ENCODE data around the gene SYVN1. TPM values are rescaled to one million over a fixed set of nuclear protein-coding genes. Genes with fewer than 3 reads are reported as not detected.

The SYVN1 gene
- polyA plus RNA-seq, 1 donor: 41.1 TPM

DNA sequence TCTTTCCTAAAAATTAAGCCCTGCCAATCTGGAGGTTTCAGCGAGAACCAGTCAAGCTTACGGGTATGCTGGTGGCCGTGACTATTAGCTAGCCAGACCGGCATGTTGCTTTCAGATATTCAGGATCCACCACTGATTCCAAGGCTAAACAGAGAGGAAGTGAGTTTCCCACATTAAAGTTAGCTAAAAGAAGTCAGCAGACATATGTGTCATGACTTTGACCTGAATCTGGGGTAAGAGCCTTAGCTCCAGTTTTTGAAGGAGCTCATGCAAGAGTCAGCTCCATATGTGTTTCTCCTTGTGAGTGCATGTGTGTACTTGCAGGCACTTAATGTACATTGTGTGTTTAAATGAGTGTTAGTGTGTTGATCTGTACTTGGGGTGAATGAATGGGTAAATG is 48.9 kb downstream of the SYVN1 start:
- DNase-seq: no peak

DNA sequence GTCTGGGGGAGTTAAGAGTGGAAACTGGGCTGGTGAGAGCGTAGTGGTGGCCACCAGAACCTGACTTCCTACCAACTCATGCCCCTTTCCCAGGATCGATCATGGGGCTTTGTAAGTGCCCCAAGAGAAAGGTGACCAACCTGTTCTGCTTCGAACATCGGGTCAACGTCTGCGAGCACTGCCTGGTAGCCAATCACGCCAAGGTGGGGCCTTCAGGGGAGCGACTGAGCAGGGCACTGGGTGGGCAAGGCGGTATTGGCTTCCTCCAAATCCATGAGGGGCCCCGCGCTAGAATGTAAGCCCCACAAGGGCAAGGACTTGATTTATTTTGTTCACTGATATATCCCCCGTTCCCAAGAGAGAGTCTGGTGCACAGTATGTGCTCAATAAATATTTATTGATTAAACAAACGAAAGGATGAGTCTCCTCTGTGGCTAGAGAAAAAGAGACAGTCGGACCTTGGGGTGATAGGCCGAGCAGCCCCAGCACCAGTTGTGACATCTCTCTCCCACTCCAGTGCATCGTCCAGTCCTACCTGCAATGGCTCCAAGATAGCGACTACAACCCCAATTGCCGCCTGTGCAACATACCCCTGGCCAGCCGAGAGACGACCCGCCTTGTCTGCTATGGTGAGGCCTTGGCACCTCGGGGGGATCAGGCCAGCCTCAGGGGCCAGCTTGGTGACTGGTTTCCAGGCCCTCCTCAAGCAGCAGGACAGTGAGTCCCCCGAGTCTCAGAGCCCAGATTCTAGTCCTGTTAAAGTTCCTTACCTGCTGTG is 49.5 kb downstream of the SYVN1 start:
- DNase-seq: no peak

DNA sequence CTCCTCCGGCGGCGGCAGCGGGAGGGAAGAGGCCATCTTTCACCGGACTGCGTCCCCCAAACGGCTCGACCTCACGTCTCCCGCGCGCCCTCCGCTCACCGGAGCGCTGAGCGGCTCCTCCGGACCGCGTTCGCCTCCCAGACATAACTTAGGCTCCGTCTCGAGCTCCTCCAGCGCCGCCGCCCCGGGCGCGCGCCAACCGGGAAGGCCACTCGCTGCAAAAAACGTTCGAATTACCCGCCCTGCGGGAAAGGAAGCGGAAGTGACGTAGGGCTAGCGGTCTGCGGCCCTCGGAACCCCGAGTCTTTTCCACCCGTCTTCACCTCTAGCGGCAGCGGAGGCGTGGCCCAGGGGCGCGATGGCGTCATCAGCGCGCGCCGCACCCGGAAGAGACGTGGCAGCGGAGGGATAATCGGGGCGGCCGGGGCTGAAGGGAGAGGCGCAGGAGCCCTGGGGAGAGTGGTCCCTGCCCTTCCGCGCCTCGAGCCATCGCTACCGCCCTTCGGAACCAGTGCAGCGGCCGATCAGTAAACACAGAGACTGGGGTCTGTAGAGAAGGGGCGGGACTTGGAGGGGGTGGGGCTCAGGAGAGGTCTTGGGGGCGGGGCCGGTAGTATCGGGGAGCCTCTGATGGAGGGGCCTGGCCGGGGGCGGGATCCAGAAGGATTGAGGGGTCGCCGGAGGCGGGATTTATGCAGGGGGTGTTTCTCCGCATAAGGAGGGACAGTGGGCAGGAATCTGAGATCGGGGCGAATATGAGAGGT is 50.3 kb downstream of the SYVN1 start, which contains the start of the genes CDCA5 and ZFPL1:
Gene CDCA5, minus strand, starts transcription at position 207 of the 764 bp plus-strand sequence. Its CDS starts 62 bp downstream, at position 145.
Gene ZFPL1, plus strand, starts transcription at position 389 of the 764 bp plus-strand sequence. CDS start 477 bp downstream, outside the sequence.
- DNase-seq: peak; percentile 96

DNA sequence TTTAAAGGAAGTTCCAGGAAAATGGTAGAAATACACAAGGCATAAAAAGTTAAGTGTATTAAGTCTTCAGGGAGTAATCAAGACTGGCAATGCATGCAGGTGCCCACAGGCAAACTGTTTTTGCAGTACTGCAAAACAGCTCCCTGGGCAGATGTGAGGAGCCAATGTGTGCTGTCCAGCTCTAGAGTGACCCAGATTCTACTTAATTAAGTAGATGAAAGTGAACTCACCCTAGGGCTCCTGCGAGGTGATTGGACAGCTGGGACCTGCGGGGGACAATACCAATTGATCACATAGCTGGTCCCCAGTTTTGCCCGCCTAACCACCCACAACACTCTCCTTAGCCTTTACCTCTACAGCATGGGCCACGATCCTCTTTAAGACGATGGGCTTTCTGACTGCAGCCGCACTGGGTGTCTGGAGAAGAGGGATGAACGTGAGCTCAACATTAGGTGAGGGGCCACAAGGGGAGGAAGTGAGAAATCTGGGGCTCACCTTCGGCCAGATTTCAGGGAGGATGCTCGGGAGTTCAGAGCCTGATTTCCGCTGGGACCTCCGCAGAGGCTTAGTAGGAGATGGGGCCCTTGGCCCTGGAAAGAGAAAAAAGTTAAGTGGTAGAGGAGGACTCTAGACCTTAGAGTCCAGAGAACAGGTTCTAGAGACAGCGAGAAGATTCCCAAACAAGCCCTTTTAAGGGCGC is 51.0 kb downstream of the SYVN1 start:
- no peak for DNase-seq

DNA sequence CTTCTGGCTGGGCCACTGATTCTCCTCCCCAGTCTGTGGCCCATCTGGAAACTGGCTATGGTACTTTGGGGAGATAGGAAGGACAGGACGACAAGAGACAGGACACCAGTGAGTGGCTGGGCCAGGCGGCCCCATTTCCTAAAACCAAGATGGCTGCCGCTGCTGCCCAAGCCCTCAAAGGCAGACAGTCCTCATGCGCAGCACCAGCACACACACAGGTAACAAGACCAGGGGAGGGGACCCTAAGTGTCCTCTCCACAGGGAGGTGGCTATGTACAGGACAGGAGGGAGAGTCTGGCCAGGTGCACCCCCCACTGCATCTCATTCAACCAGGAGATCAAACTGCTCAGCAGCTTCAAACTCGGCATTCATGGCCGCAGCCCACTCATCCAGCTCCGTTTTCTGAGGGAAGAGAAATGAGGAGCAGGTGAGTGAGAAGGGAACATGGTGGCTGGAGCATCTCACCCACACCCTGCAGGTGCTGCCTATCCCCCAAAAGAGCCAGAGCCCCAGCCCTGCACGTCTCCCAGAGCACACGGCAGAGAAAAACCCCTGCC is 55.5 kb downstream of the SYVN1 start:
- DNase-seq: no peak

DNA sequence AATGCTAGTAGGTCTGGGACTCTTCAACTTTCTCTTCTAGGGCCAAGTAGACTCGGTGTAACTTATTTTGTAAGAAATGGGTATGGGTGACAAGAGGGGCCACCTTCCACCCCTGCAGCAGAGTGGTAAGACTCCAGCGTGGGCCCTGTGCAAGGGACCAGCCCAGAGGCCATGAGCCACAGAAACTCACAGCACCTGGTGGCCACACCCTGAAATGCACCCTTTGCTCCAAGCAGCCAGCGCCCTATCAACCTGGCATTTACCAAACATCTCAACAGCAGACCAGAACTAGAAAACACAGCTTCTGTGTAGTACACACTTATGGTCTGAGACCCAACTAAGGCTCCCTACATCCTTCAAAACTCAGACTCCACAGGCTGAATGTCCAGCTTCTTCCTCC is 56.2 kb downstream of the SYVN1 start:
- DNase-seq: no peak

DNA sequence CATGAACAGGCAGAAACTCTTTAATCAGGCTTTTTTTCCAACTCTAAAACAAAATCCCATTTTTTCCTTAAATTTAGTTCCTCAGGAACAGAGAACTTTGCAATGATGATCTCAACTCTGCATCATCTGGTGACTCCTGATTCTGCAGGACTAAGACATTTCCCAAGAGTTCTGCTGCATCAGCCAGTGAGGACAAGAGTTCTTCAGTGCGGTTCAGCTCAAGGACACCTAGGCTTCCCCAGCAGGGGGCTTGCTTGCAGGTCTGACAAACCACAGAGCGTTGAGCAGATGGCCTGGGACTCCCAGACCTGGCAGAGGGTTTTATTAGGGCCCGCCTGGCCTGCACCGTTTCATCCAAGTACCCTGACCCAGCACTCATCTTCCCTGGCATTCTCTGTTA is 56.9 kb downstream of the SYVN1 start:
- DNase-seq: no peak

Other genes starting within 250 kb of the SYVN1 start
- 15.3 TPM for gene ATG2A, start 217.3 kb downstream of the SYVN1 start, polyA plus RNA-seq (ENCODE audit: insufficient read length)
- gene PPP2R5B, start 209.8 kb downstream of the SYVN1 start, polyA plus RNA-seq (ENCODE audit: insufficient read length): 11.5 TPM
- gene GPHA2, start 198.6 kb downstream of the SYVN1 start, polyA plus RNA-seq (ENCODE audit: insufficient read length): not detected
- gene MAJIN, start 162.4 kb downstream of the SYVN1 start, polyA plus RNA-seq (ENCODE audit: insufficient read length): not detected
- gene BATF2, start 137.5 kb downstream of the SYVN1 start, polyA plus RNA-seq (ENCODE audit: insufficient read length): 0.94 TPM
- gene ARL2, start 120.4 kb downstream of the SYVN1 start, polyA plus RNA-seq (ENCODE audit: insufficient read length): 135 TPM
- 25.7 TPM for gene SNX15, start 107.1 kb downstream of the SYVN1 start, polyA plus RNA-seq (ENCODE audit: insufficient read length)
- gene SAC3D1, start 93.3 kb downstream of the SYVN1 start, polyA plus RNA-seq (ENCODE audit: insufficient read length): 15.6 TPM
- 7.4 TPM for gene NAALADL1, start 76.0 kb downstream of the SYVN1 start, polyA plus RNA-seq (ENCODE audit: insufficient read length)
- gene CDCA5, start 50.5 kb downstream of the SYVN1 start, polyA plus RNA-seq (ENCODE audit: insufficient read length): 11.7 TPM
- 24.1 TPM for gene ZFPL1, start 50.3 kb downstream of the SYVN1 start, polyA plus RNA-seq (ENCODE audit: insufficient read length)
- gene VPS51, start 38.3 kb downstream of the SYVN1 start, polyA plus RNA-seq (ENCODE audit: insufficient read length): 162 TPM
- 13.1 TPM for gene TM7SF2, start 22.6 kb downstream of the SYVN1 start, polyA plus RNA-seq (ENCODE audit: insufficient read length)
- 4.4 TPM for gene ZNHIT2, start 16.8 kb downstream of the SYVN1 start, polyA plus RNA-seq (ENCODE audit: insufficient read length)
- gene FAU, start 12.4 kb downstream of the SYVN1 start, polyA plus RNA-seq (ENCODE audit: insufficient read length): 1,052 TPM
- gene MRPL49, start 12.2 kb downstream of the SYVN1 start, polyA plus RNA-seq (ENCODE audit: insufficient read length): 23.5 TPM
- gene SPDYC, start 35.7 kb upstream of the SYVN1 start, polyA plus RNA-seq (ENCODE audit: insufficient read length): not detected
- 99.7 TPM for gene CAPN1, start 47.4 kb upstream of the SYVN1 start, polyA plus RNA-seq (ENCODE audit: insufficient read length)
- 36.5 TPM for gene POLA2, start 127.4 kb upstream of the SYVN1 start, polyA plus RNA-seq (ENCODE audit: insufficient read length)
- gene CDC42EP2, start 180.3 kb upstream of the SYVN1 start, polyA plus RNA-seq (ENCODE audit: insufficient read length): 38.8 TPM
- 48.6 TPM for gene DPF2, start 199.3 kb upstream of the SYVN1 start, polyA plus RNA-seq (ENCODE audit: insufficient read length)
- gene TIGD3, start 220.2 kb upstream of the SYVN1 start, polyA plus RNA-seq (ENCODE audit: insufficient read length): 0.22 TPM
- gene SLC25A45, start 248.1 kb upstream of the SYVN1 start, polyA plus RNA-seq (ENCODE audit: insufficient read length): 10.0 TPM

Measured in hindlimb muscle (tissue), 1 donor.